ENCODE results near the gene DPYD. TPM values are rescaled to one million over a fixed set of nuclear protein-coding genes. Genes with fewer than 3 reads are reported as not detected.

Gene DPYD
- 10 to 100 TPM; 62.9 to 63.5 TPM for total RNA-seq

GRCh38 chr1:97920832-97921571 lies at the start of gene DPYD:
Gene DPYD, minus strand, starts transcription at chr1:97921034. Its CDS starts 112 bp downstream, at chr1:97920922.
- ChIA-PET POLR2A (interaction anchor here (0.7 kb wide), 2 partner anchors 21 to 512 kb away, joined by 3 read pairs; no protein-coding TSS in a partner anchor), CTCF (interaction anchor here (0.7 to 1.4 kb wide), 3 partner anchors 9 to 14 kb away, joined by 3 to 5 read pairs (median 3); no protein-coding TSS in a partner anchor)
- peak within 1 kb of the TSS; percentile 94 for H3K4me3 Mint-ChIP-seq
- peaks cover 3% of the 10 kb centered on the region for H3K9me3 Mint-ChIP-seq
- DNase-seq: peak; percentile 89
- H3K36me3 Mint-ChIP-seq (ENCODE audit: low read depth): peaks cover 26% of the 10 kb centered on the region
- peak within 1 kb of the TSS; percentile 96 for H3K27ac Mint-ChIP-seq
- H3K27me3 Mint-ChIP-seq: no peaks in the 10 kb centered on the region
- H3K4me1 Mint-ChIP-seq: peaks cover 58% of the 10 kb centered on the region

GRCh38 chr1:97960470-97960869 lies 39.6 kb upstream of the DPYD start:
- Mint-ChIP-seq H3K4me1 (no peaks in the 10 kb centered on the region), H3K27me3 (peaks cover 31% of the 10 kb centered on the region)
- POLR2A ChIA-PET: no interaction called here

GRCh38 chr1:97947695-97948094 lies 26.9 kb upstream of the DPYD start:
- H3K36me3 Mint-ChIP-seq (ENCODE audit: low read depth): peaks cover 8% of the 10 kb centered on the region
- peaks cover 20% of the 10 kb centered on the region for H3K27me3 Mint-ChIP-seq
- POLR2A ChIA-PET: no interaction called here
- peaks cover 4% of the 10 kb centered on the region for H3K9me3 Mint-ChIP-seq
- no peak overlapping the region for H3K27ac Mint-ChIP-seq
- peaks cover 18% of the 10 kb centered on the region for H3K4me1 Mint-ChIP-seq
- CTCF ChIA-PET: interaction anchor here (1.0 kb wide), 1 partner anchor 18 kb away, joined by 3 read pairs; no protein-coding TSS in a partner anchor
- no peak for DNase-seq
- H3K4me3 Mint-ChIP-seq: no peak overlapping the region

More at GRCh38 chr1:97960470-97960869, 39.6 kb upstream of the DPYD start:
- DNase-seq: no peak
- Mint-ChIP-seq H3K36me3 (ENCODE audit: low read depth) (no peaks in the 10 kb centered on the region), H3K4me3 (no peak overlapping the region), H3K9me3 (no peaks in the 10 kb centered on the region), H3K27ac (no peak overlapping the region)
- CTCF ChIA-PET: no interaction called here

- H3K27me3 Mint-ChIP-seq: peaks cover 6% of the 10 kb centered on the region
- H3K27ac Mint-ChIP-seq: no peak overlapping the region
- DNase-seq: no peak
- peaks cover 41% of the 10 kb centered on the region for H3K4me1 Mint-ChIP-seq
- ChIA-PET POLR2A (no interaction called here), CTCF (interaction anchor here (0.6 to 1.4 kb wide), 2 partner anchors 12 to 23 kb away, joined by 3 read pairs; no protein-coding TSS in a partner anchor)
- H3K36me3 Mint-ChIP-seq (ENCODE audit: low read depth): peaks cover 18% of the 10 kb centered on the region
- peaks cover 11% of the 10 kb centered on the region for H3K9me3 Mint-ChIP-seq
- peak overlapping the region; percentile 26 for H3K4me3 Mint-ChIP-seq
Measured at GRCh38 chr1:97943354-97943753, 22.5 kb upstream of the DPYD start.

GRCh38 chr1:97942161-97943123 lies 21.6 kb upstream of the DPYD start:
- ChIA-PET CTCF (no interaction called here), POLR2A (interaction anchor here (0.6 kb wide), 1 partner anchor 21 kb away, joined by 3 read pairs; no protein-coding TSS in a partner anchor)
- H3K9me3 Mint-ChIP-seq: peaks cover 11% of the 10 kb centered on the region
- peaks cover 47% of the 10 kb centered on the region for H3K4me1 Mint-ChIP-seq
- no peaks in the 10 kb centered on the region for H3K27me3 Mint-ChIP-seq
- DNase-seq: no peak
- peak overlapping the region; percentile 61 for H3K4me3 Mint-ChIP-seq
- peaks cover 18% of the 10 kb centered on the region for H3K36me3 Mint-ChIP-seq (ENCODE audit: low read depth)
- H3K27ac Mint-ChIP-seq: peak overlapping the region; percentile 85

- H3K27ac Mint-ChIP-seq: no peak overlapping the region
- no peak for DNase-seq
- peaks cover 10% of the 10 kb centered on the region for H3K36me3 Mint-ChIP-seq (ENCODE audit: low read depth)
- CTCF ChIA-PET: no interaction called here
- no peak overlapping the region for H3K4me3 Mint-ChIP-seq
- POLR2A ChIA-PET: no interaction called here
- peaks cover 52% of the 10 kb centered on the region for H3K4me1 Mint-ChIP-seq
- H3K27me3 Mint-ChIP-seq: peaks cover 9% of the 10 kb centered on the region
- peaks cover 7% of the 10 kb centered on the region for H3K9me3 Mint-ChIP-seq
Measured at GRCh38 chr1:97938285-97938642, 17.4 kb upstream of the DPYD start.

GRCh38 chr1:97936976-97937375 lies 16.1 kb upstream of the DPYD start:
- POLR2A ChIA-PET: no interaction called here
- Mint-ChIP-seq H3K4me1 (peaks cover 40% of the 10 kb centered on the region), H3K4me3 (no peak overlapping the region), H3K27me3 (peaks cover 9% of the 10 kb centered on the region), H3K27ac (no peak overlapping the region), H3K36me3 (ENCODE audit: low read depth) (peaks cover 9% of the 10 kb centered on the region), H3K9me3 (peaks cover 7% of the 10 kb centered on the region)
- DNase-seq: no peak
- CTCF ChIA-PET: no interaction called here

GRCh38 chr1:97934491-97934890 lies 13.7 kb upstream of the DPYD start:
- no peak for DNase-seq
- H3K9me3 Mint-ChIP-seq: peaks cover 5% of the 10 kb centered on the region
- ChIA-PET CTCF (interaction anchor here (0.8 kb wide), 1 partner anchor 13 kb away, joined by 5 read pairs; the partner anchor contains the start of gene DPYD), POLR2A (no interaction called here)
- no peaks in the 10 kb centered on the region for H3K36me3 Mint-ChIP-seq (ENCODE audit: low read depth)
- peaks cover 9% of the 10 kb centered on the region for H3K27me3 Mint-ChIP-seq
- H3K27ac Mint-ChIP-seq: no peak overlapping the region
- H3K4me3 Mint-ChIP-seq: no peak overlapping the region
- H3K4me1 Mint-ChIP-seq: peaks cover 25% of the 10 kb centered on the region

- Mint-ChIP-seq H3K9me3 (no peaks in the 10 kb centered on the region), H3K27ac (no peak overlapping the region), H3K4me1 (peaks cover 26% of the 10 kb centered on the region), H3K27me3 (peaks cover 9% of the 10 kb centered on the region), H3K4me3 (no peak overlapping the region), H3K36me3 (ENCODE audit: low read depth) (no peaks in the 10 kb centered on the region)
- ChIA-PET CTCF (interaction anchor here (0.8 to 1.2 kb wide), 2 partner anchors 9 to 13 kb away, joined by 3 read pairs; no protein-coding TSS in a partner anchor), POLR2A (no interaction called here)
- no peak for DNase-seq
Measured at GRCh38 chr1:97929874-97930851, 9.3 kb upstream of the DPYD start.

GRCh38 chr1:97926017-97926708 lies 5.3 kb upstream of the DPYD start:
- no peak for DNase-seq
- Mint-ChIP-seq H3K27ac (no peak overlapping the region), H3K9me3 (peaks cover 3% of the 10 kb centered on the region), H3K4me1 (peaks cover 31% of the 10 kb centered on the region), H3K4me3 (no peak overlapping the region), H3K36me3 (ENCODE audit: low read depth) (no peaks in the 10 kb centered on the region), H3K27me3 (no peaks in the 10 kb centered on the region)
- ChIA-PET POLR2A (no interaction called here), CTCF (no interaction called here)

- peaks cover 2% of the 10 kb centered on the region for H3K36me3 Mint-ChIP-seq (ENCODE audit: low read depth)
Measured at GRCh38 chr1:97925151-97925550, 4.3 kb upstream of the DPYD start.

GRCh38 chr1:97923811-97924210 lies 3.0 kb upstream of the DPYD start:
- Mint-ChIP-seq H3K9me3 (peaks cover 3% of the 10 kb centered on the region), H3K4me1 (peaks cover 39% of the 10 kb centered on the region), H3K4me3 (no peak overlapping the region), H3K27me3 (no peaks in the 10 kb centered on the region), H3K27ac (no peak overlapping the region), H3K36me3 (ENCODE audit: low read depth) (peaks cover 14% of the 10 kb centered on the region)
- DNase-seq: no peak
- CTCF ChIA-PET: no interaction called here
- POLR2A ChIA-PET: no interaction called here

More at GRCh38 chr1:97925151-97925550, 4.3 kb upstream of the DPYD start:
- Mint-ChIP-seq H3K4me3 (no peak overlapping the region), H3K27ac (no peak overlapping the region), H3K27me3 (no peaks in the 10 kb centered on the region), H3K9me3 (peaks cover 3% of the 10 kb centered on the region), H3K4me1 (peaks cover 31% of the 10 kb centered on the region)
- no peak for DNase-seq
- ChIA-PET POLR2A (no interaction called here), CTCF (no interaction called here)

All from activated CD4-positive, alpha-beta T cell treated with anti-CD3 and anti-CD28 coated beads, Interleukin-2, amount 10 ng/mL, durations not matched to agents 7 days and 5 days (primary cell).